Right forelimb (tissue), 1 donor: ENCODE data around the gene SLC33A1.

ENCODE experiments used
- DNase-seq: peaks from one replicate; pipeline ENCODE4 v3.0.0-alpha.2; 2018

Gene SLC33A1

DNA sequence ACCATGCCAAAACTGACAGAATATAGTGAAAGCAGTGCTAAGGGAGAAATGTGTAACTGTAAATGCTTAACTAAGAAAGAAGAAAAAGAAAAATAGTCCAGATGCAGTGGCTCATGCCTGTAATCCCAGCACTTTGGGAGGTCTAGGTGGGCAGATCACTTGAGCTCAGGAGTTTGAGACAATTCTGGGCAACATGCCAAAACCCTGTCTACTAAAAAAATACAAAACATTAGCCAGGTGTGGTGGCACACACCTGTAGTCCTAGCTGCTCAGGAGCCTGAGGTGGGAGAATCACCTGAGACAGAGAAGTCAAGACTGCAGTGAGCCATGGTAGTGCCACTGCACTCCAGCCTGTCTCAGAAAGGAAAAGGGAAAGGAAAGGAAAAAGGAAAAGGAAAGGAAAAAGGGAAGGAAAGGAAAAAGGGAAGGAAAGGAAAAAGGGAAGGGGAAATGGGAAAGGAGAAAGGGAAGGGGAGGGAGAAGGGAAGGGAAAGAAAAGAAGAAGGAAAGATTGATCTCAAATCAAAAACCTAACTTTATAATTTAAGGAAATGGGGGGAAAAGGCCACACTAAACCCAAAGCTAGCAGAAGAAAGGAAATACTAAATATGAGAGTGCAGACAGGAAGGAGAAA lies 68.4 kb downstream of the SLC33A1 start:
- DNase-seq: no peak

DNA sequence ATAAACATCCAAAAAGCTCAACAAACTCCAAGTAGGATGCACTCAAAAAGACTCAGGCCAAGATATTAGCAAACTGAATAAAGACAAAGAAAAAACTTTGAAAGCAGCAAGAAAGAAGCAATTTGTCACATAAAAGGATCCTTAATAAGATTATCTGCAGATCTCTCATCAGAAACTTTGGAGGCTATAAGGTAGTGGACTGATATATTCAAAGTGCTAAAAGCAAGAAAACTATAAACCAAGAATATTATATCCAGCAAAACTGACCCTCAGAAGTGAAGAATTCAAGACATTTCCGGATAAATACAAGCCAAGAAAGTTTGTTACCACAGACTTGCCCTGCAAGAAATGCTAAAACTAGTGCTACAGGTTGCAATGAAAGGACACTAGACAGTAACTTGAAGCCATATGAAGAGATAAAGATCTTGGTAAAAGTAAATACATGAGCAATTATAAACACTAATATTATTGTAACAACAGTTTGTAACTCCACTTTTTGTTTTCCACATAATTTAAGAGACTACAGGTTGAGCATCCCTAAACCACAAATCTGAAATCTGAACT lies 71.8 kb downstream of the SLC33A1 start:
- no peak for DNase-seq

DNA sequence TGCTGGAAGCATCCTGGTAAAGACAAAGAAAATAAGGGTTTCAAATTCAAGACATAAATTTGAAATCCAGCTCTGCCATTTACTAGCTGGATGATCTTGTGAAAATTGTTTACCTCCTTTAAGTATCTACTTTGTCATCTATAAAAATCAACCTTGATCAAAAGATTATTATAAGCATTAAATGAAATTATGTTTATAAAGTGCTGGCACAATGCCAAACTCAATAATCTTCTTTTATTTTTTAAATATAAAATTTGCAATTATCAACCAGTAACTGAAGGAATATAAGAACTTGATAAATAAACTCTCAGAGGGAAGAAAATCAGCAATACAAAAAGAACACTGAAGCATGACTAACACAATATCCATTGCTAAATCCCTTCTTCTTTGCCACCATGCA lies 73.9 kb downstream of the SLC33A1 start:
- no peak for DNase-seq

DNA sequence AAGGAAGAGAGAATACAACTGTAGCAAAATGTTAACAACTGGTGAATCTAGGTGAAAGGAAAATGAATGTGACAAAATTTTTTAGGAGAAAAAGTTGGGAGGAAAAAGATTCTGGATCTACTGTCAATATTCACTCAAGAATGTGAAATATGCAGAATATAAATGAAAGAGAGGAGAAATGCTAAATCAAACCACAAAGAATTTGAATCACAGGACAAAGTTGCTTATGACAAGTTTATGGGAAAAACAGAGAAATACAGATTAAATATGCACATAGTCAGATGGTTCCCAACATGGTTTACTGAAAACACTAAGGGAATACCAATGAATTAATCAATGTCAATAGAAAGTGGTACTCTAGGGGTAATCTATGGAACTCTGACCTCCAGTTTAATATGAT lies 75.8 kb downstream of the SLC33A1 start:
- DNase-seq: no peak

DNA sequence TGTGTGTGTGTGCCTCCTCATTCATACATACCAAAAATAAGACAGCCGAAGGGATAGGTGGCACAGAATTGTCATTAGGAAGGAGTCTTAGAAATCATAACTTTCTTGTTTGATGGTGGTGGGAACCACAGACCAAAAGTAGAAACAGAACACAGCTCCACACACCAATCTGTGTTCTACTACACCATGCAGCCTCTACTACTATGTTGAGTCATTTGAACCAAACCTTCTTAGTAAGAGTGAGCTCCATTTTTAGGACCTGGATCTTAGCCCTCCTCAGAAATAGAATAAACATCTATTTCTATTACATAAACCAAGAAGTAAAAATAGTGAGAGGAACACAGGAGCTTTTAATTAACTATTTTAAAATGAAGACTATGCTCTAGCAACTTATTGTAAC lies 81.4 kb downstream of the SLC33A1 start:
- no peak for DNase-seq

DNA sequence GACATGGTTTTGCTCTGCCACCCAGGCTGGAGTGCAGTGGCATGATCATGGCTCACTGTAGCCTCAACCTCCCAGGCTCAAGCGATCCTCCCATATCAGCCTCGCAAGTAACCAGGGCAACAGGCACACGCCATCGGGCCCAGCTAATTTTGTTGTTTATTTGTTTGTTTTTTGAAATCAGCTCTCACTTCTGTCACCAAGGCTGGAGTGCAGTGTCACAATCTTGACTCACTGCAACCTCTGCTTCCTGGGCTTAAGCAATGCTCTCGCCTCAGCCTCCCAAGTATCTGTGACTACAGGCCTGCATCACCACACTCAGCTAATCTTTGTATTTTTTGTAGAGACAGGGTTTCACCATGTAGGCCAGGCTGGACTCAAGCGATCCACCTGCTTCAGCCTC lies 83.1 kb downstream of the SLC33A1 start:
- no peak for DNase-seq
